IMR-90 (cell line): Measurements from ENCODE around the gene SEMA5A. TPM values are rescaled to one million over a fixed set of nuclear protein-coding genes. Genes with fewer than 3 reads are reported as not detected.

Experiments
- ATAC-seq: fragments of 200-7000 bp; cut with Tn5 transposase; 2 replicates; pipeline ENCODE4 v1.9.1; 2020; ENCODE audit warnings: low read depth, mild to moderate bottlenecking, moderate library complexity
- BruUV-seq: library from RNA; stranded (reverse); fragments of 400-500 nt; replicated peaks from 2 replicates; lab custom pipeline; 2021; lab: Mats Ljungman, UMichigan
- CTCF ChIA-PET: fragments of 300-600 bp; formaldehyde crosslinking; extraction: SDS; loops from one replicate; lab custom pipeline; 2021; ENCODE audit warnings: antibody characterized with exemption; lab: Yijun Ruan, JAX
- POLR2A ChIA-PET: fragments of 300-600 bp; sonication (Branson Sonifier 250); formaldehyde crosslinking; loops from one replicate; lab custom pipeline; 2022; ENCODE audit warnings: antibody characterized with exemption; ENCODE audit not compliant: unreplicated experiment; lab: Charles Lee
- DNase-seq: peaks from one replicate; pipeline ENCODE4 v3.0.0; 2013
- H2AFZ ChIP-seq: replicated peaks from 2 replicates; pipeline ENCODE3; 2013; ENCODE audit warnings: low read length, mild to moderate bottlenecking; ENCODE audit not compliant: poor library complexity
- H2AK5ac ChIP-seq: 2 replicates; pipeline ENCODE4 v1.6.1; 2013; ENCODE audit warnings: low read depth, low read length, inconsistent platforms
- H2AK9ac ChIP-seq: replicated peaks from 2 replicates; pipeline ENCODE3; 2013; ENCODE audit warnings: mild to moderate bottlenecking, low read depth, low read length, moderate library complexity; ENCODE audit not compliant: poor library complexity
- H2BK120ac ChIP-seq: 2 replicates; pipeline ENCODE4 v1.6.1; 2013; ENCODE audit warnings: low read depth, low read length, inconsistent platforms
- H2BK15ac ChIP-seq: 3 replicates; pipeline ENCODE4 v1.6.1; 2013; ENCODE audit warnings: low read depth, low read length, inconsistent platforms
- H2BK20ac ChIP-seq: 2 replicates; pipeline ENCODE4 v1.6.1; 2013; ENCODE audit warnings: low read depth, mild to moderate bottlenecking, inconsistent platforms, low read length, moderate library complexity
- H2BK5ac ChIP-seq: 2 replicates; pipeline ENCODE4 v1.6.1; 2013; ENCODE audit warnings: mild to moderate bottlenecking, low read depth, low read length, inconsistent platforms; ENCODE audit not compliant: poor library complexity, severe bottlenecking
- H3K14ac ChIP-seq: replicated peaks from 2 replicates; pipeline ENCODE4 v1.6.1; 2013; ENCODE audit warnings: low read depth, low read length, inconsistent platforms
- H3K18ac ChIP-seq: 2 replicates; pipeline ENCODE4 v1.6.1; 2013; ENCODE audit warnings: low read depth, low read length, control low read depth
- H3K23ac ChIP-seq: 2 replicates; pipeline ENCODE4 v1.6.1; 2013; ENCODE audit warnings: low read depth, low read length, inconsistent platforms
- H3K27ac ChIP-seq: 2 replicates; pipeline ENCODE4 v1.5.1; 2013; ENCODE audit warnings: mild to moderate bottlenecking, control low read depth, low read length; ENCODE audit not compliant: insufficient read depth
- H3K27me3 ChIP-seq: 2 replicates; pipeline ENCODE4 v1.6.1; 2013; ENCODE audit warnings: low read length; ENCODE audit not compliant: control insufficient read depth, insufficient read depth
- H3K36me3 ChIP-seq: 2 replicates; pipeline ENCODE4 v1.6.1; 2013; ENCODE audit warnings: low read length, mixed read lengths; ENCODE audit not compliant: control insufficient read depth, insufficient read depth
- H3K4ac ChIP-seq: 2 replicates; pipeline ENCODE4 v1.6.1; 2013; ENCODE audit warnings: low read depth, low read length, inconsistent platforms
- H3K4me1 ChIP-seq: 2 replicates; pipeline ENCODE4 v1.6.1; 2013; ENCODE audit warnings: low read length, mixed read lengths; ENCODE audit not compliant: control insufficient read depth, insufficient read depth
- H3K4me2 ChIP-seq: 2 replicates; pipeline ENCODE4 v1.6.1; 2013; ENCODE audit warnings: low read depth, mild to moderate bottlenecking, control low read depth, low read length, moderate library complexity
- H3K4me3 ChIP-seq: 2 replicates; pipeline ENCODE4 v1.5.1; 2013; ENCODE audit warnings: low read depth, mild to moderate bottlenecking, control low read depth, low read length, moderate library complexity; ENCODE audit not compliant: insufficient read depth
- H3K56ac ChIP-seq: 2 replicates; pipeline ENCODE4 v1.6.1; 2013; ENCODE audit warnings: low read length, inconsistent platforms; ENCODE audit not compliant: insufficient read depth; ENCODE audit errors: extremely low read depth
- H3K79me1 ChIP-seq, 2 experiments: 2 replicates each; pipeline ENCODE4 v1.6.1; 2013; ENCODE audit warnings: low read length in 2 of 2, inconsistent platforms in 1 of 2, low read depth in 1 of 2
- H3K9ac ChIP-seq: 2 replicates; pipeline ENCODE4 v1.6.1; 2013; ENCODE audit warnings: low read depth, low read length, control low read depth
- H3K9me1 ChIP-seq: 2 replicates; pipeline ENCODE4 v1.6.1; 2013; ENCODE audit warnings: low read length, inconsistent platforms; ENCODE audit not compliant: insufficient read depth
- H3K9me3 ChIP-seq: 2 replicates; pipeline ENCODE4 v1.6.1; 2013; ENCODE audit warnings: low read length; ENCODE audit not compliant: control insufficient read depth, insufficient read depth
- H4K20me1 ChIP-seq: 2 replicates; pipeline ENCODE4 v1.6.1; 2013; ENCODE audit warnings: low read length, inconsistent platforms; ENCODE audit not compliant: insufficient read depth
- H4K5ac ChIP-seq: 2 replicates; pipeline ENCODE4 v1.6.1; 2013; ENCODE audit warnings: mild to moderate bottlenecking, low read depth, low read length, control low read depth
- H4K8ac ChIP-seq, 2 experiments: 2 replicates each; pipeline ENCODE4 v1.6.1; 2013; ENCODE audit warnings: low read depth in 2 of 2, low read length in 2 of 2, control low read depth in 1 of 2, inconsistent platforms in 1 of 2
- H4K91ac ChIP-seq: 2 replicates; pipeline ENCODE4 v1.6.1; 2013; ENCODE audit warnings: low read depth, low read length, inconsistent platforms; ENCODE audit not compliant: insufficient read depth
- NFE2L2 ChIP-seq: fragments of 150-350 bp; IDR thresholded peaks from 2 replicates; pipeline ENCODE4 v1.6.1; 2016; ENCODE audit warnings: low read depth, mild to moderate bottlenecking, low read length
- POLR2A ChIP-seq: IDR thresholded peaks from 2 replicates; pipeline ENCODE4 v1.6.1; 2012; ENCODE audit warnings: mild to moderate bottlenecking, low read depth, low read length
- RCOR1 ChIP-seq: IDR thresholded peaks from 2 replicates; pipeline ENCODE4 v1.6.1; 2012; ENCODE audit warnings: mild to moderate bottlenecking, low read length, improper control_type of control experiment; ENCODE audit not compliant: insufficient replicate concordance
- SMC3 ChIP-seq: fragments of 150-350 bp; IDR thresholded peaks from 2 replicates; pipeline ENCODE4 v1.6.1; 2016; ENCODE audit warnings: low read depth, mild to moderate bottlenecking, antibody characterized with exemption, low read length, moderate library complexity
- WGBS, 2 experiments: methylation state at CpG; one replicate each; pipeline versions ENCODE4 v1.1.5 to v1.1.7; 2013; ENCODE audit warnings: missing lambda C conversion rate in 2 of 2; ENCODE audit not compliant: insufficient read length in 1 of 2; ENCODE audit errors: extremely low coverage in 2 of 2; 5-methylcytosine and 5-hydroxymethylcytosine counted together
- dilution Hi-C: fragments of 300-500 bp; cut with HindIII; formaldehyde crosslinking; loops from one replicate; pipeline ENCODE4 v1.14.3; 2018; ENCODE audit warnings: low sequenced_read_pairs; ENCODE audit not compliant: unreplicated experiment
- in situ Hi-C: fragments of 300-500 bp; cut with MboI; formaldehyde crosslinking; loops from 3 replicates; pipeline ENCODE4 v1.14.3; 2019; ENCODE audit warnings: low sequenced_read_pairs, inconsistent platforms, mixed read lengths
- intact Hi-C: fragments of 100-400 bp; cut with micrococcal nuclease; formaldehyde crosslinking; loops from 2 replicates; pipeline ENCODE4 v1.10.0; 2022
- polyA plus RNA-seq, 3 experiments: library from polyadenylated mRNA; depleted of rRNA; stranded (reverse); fragments of >200 nt; gene quantifications; 2 replicates each; pipeline ENCODE4 v1.2.3, GENCODE V29; 2012; ENCODE audit warnings: low replicate concordance in 1 of 3
- total RNA-seq: library from RNA; depleted of rRNA; stranded (reverse); fragments of >200 nt; gene quantifications from 2 replicates; pipeline ENCODE4 v1.2.3, GENCODE V29; 2012
- TF ChIP-seq, protein P1 (sequence below): fragments of 150-350 bp; IDR thresholded peaks from 2 replicates; pipeline ENCODE4 v1.6.1; 2017; ENCODE audit warnings: mild to moderate bottlenecking, antibody characterized with exemption, low read length, low read depth

SEMA5A gene
- total and polyA plus RNA-seq, 2 of the 4 experiments (the other 2 are of a cell fraction), result 8.2 to 9.9 TPM

DNA sequence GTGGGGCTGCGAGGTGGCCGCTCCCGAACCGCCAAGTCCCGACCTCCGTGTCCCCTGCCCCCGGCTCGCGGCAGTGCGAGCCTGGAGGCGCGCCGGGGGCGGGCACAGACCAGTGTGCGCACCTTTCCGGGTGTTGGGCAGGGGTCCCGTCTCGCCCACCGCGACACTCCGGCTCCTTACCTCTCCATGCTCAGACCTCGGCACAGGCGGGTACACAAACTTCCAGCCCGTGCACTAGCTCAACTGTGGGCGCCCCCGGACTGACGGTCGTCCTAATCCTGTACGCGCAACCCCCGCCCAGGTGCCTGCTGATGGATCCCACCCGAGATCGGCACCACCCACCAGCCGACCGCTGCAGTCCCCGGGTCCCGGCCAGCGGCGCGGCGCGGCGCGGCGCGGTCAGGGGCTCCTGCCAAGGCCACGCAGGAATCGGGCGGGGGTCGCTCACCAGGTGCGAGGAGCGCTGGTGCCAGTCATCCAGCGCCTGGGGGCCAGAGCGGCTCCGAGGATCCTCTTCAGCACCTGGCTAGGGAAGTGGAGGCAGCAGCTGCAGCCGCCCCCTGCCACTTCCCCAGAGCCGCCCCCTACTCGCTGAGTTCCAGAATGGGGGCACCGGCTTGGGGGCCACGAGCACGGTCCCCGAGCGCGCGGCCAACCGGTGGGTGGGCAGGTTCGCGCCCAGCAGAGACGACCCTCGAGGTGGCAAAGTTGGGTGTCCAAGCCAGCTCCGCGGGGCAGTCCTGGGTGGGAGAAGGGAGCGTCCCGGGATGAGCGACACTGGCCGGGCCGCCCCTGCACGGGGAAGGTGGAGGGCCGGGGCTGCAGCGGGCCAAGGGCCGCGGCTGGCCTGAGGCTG, 511 bp downstream of the SEMA5A start:
- DNase-seq (no peak), ATAC-seq (no peak; the same call in 1 of the 2 replicates)
- Histone ChIP-seq H3K14ac (0 out of 2 replicates have a peak overlapping the region, but pooled peaks have one; percentile 54), H3K79me1 (peaks cover 16 to 56% of the 10 kb centered on the region in 2 experiments), H4K8ac (no peak overlapping the region), H3K4me1 (peaks cover 4% of the 10 kb centered on the region), H3K4ac (peak overlapping the region; percentile 28; the same call in 1 of the 2 replicates), H2AK5ac (no peak overlapping the region), H3K18ac (no peak overlapping the region), H2BK5ac (peak overlapping the region; percentile 35), H4K20me1 (peaks cover 15% of the 10 kb centered on the region; the same call in 1 of the 2 replicates), H2BK15ac (no peak overlapping the region), H3K9me1 (peaks cover 3% of the 10 kb centered on the region; the same call in 1 of the 2 replicates), H2BK20ac (no peak overlapping the region), H3K4me3 (peak overlapping the region; percentile 73), H4K5ac (no peak overlapping the region), H3K23ac (no peak overlapping the region; the same call in 1 of the 2 replicates), H3K4me2 (peak overlapping the region; percentile 89), H2AFZ (peak overlapping the region; percentile 88), H3K9me3 (no peaks in the 10 kb centered on the region), H3K27me3 (no peaks in the 10 kb centered on the region), H3K9ac (peak overlapping the region; percentile 43), H4K91ac (no peak overlapping the region), H3K36me3 (peaks cover 12% of the 10 kb centered on the region), H3K56ac (no peak overlapping the region), H3K27ac (peak overlapping the region; percentile 34), H2BK120ac (0 out of 2 replicates have a peak overlapping the region, but pooled peaks have one; percentile 21), H2AK9ac (peak overlapping the region; percentile 76)
- TF ChIP-seq SMC3 (no peak), RCOR1 (no peak), NFE2L2 (no peak), POLR2A (no peak)
- TF ChIP-seq, protein P1, sequence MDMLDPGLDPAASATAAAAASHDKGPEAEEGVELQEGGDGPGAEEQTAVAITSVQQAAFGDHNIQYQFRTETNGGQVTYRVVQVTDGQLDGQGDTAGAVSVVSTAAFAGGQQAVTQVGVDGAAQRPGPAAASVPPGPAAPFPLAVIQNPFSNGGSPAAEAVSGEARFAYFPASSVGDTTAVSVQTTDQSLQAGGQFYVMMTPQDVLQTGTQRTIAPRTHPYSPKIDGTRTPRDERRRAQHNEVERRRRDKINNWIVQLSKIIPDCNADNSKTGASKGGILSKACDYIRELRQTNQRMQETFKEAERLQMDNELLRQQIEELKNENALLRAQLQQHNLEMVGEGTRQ, result no peak
- WGBS, 2 experiments, result 4% methylated on average over 22 of the region's 82 CpGs; no CpG with 5 or more reads in 1 of the 2 experiments
- ChIA-PET CTCF (no interaction called here), POLR2A (no interaction called here)
- intact Hi-C loops (loop anchor here (1.0 to 10.0 kb wide), 9 partner anchors 152 to 1299 kb away; no protein-coding TSS in a partner anchor), in situ Hi-C loops (loop anchor here (25.0 kb wide), 2 partner anchors 783 to 1658 kb away; no protein-coding TSS in a partner anchor), dilution Hi-C loops (no loop called here)
- no TSS peak for BruUV-seq
